K562 (cell line): ENCODE measurements around the gene HMGN2. TPM values are rescaled to one million over a fixed set of nuclear protein-coding genes. Genes with fewer than 3 reads are reported as not detected.
A peak's percentile ranks its signal among the peaks of the same experiment; 100 is the strongest.

Experiments used
- BCL6 ChIP-seq: fragments of 250-450 bp; sonication (Bioruptor Pico); IDR thresholded peaks from 2 replicates; pipeline ENCODE4 v1.4.0; 2020
- HES1 ChIP-seq: fragments of 450-650 bp; IDR thresholded peaks from 2 replicates; pipeline ENCODE4 v1.6.1; 2016; ENCODE audit warnings: low read depth, mild to moderate bottlenecking, moderate library complexity
- NEUROD1 ChIP-seq: fragments of 150-350 bp; IDR thresholded peaks from 2 replicates; pipeline ENCODE4 v1.6.1; 2014; ENCODE audit warnings: borderline replicate concordance, low read length, low read depth; ENCODE audit not compliant: partially characterized antibody
- RREB1 ChIP-seq: fragments of 250-450 bp; sonication (Bioruptor Pico); IDR thresholded peaks from 2 replicates; pipeline ENCODE4 v1.4.0; 2020
- TGIF2 ChIP-seq: sonication (generic); formaldehyde crosslinking; IDR thresholded peaks from 2 replicates; pipeline ENCODE4 v1.8.1; 2022; ENCODE audit warnings: mild to moderate bottlenecking, missing genetic modification reagents, moderate library complexity
- ZBTB40 ChIP-seq, 2 experiments: fragments of 450-650 bp in 1 of 2; sonication (generic) in 1 of 2; formaldehyde crosslinking in 1 of 2; IDR thresholded peaks; 2 replicates each; pipeline versions ENCODE4 v1.7.1 to v1.9.0; 2016 to 2022; ENCODE audit warnings: inconsistent platforms in 1 of 2, mild to moderate bottlenecking in 1 of 2, missing genetic modification reagents in 1 of 2
- ZNF212 ChIP-seq: fragments of 450-650 bp; formaldehyde crosslinking; IDR thresholded peaks from 2 replicates; pipeline ENCODE4 v1.4.0; 2020; ENCODE audit warnings: mild to moderate bottlenecking
- ZNF668 ChIP-seq: fragments of 250-450 bp; sonication (Bioruptor Pico); IDR thresholded peaks from 2 replicates; pipeline ENCODE4 v1.8.0; 2022; ENCODE audit warnings: mild to moderate bottlenecking, inconsistent platforms
- ZNF699 ChIP-seq: fragments of 250-450 bp; sonication (Bioruptor Pico); IDR thresholded peaks from 2 replicates; pipeline ENCODE4 v1.8.0; 2021; ENCODE audit warnings: mild to moderate bottlenecking, moderate library complexity; ENCODE audit not compliant: insufficient replicate concordance
- ZNF778 ChIP-seq: fragments of 450-650 bp; formaldehyde crosslinking; IDR thresholded peaks from 2 replicates; pipeline ENCODE4 v1.4.0; 2020; ENCODE audit warnings: mild to moderate bottlenecking, moderate library complexity
- polyA plus RNA-seq, 8 experiments: library from polyadenylated mRNA; depleted of rRNA in 4 of 8; stranded (reverse) in 5 of 8; unstranded in 3 of 8; fragments of >200 nt; fragmentation: Nextera tagmentation in 2 of 8; fragmentation: Illumina TruSeq in 1 of 8; extraction: Ambion mirVana in 2 of 8; extraction: Trizol in 1 of 8; gene quantifications; 2 replicates each; pipeline versions ENCODE4 v1.2.1 to v1.2.3, GENCODE V29; 2011 to 2014; ENCODE audit warnings: inconsistent platforms in 1 of 8, missing spikeins in 1 of 8
- total RNA-seq, 7 experiments: library from RNA; depleted of rRNA in 6 of 7; stranded (reverse); fragments of >200 nt in 6 of 7; fragmentation: Illumina TruSeq in 2 of 7; extraction: Trizol in 2 of 7; gene quantifications; 2 replicates each; pipeline versions ENCODE4 v1.2.1 to v1.2.3, GENCODE V29; 2011 to 2021; ENCODE audit warnings: low replicate concordance in 1 of 7

Gene HMGN2
- total and polyA plus RNA-seq, 9 of the 15 experiments (the other 6 are each of a cell fraction or from before 2014, with no cell fraction given): 370 to 1,354 (median 965) TPM

GRCh38 chr1:26431979-26432695, 40.1 kb upstream of the HMGN2 start, which contains the start of gene DHDDS (continued):
- TF ChIP-seq NEUROD1 (peak; percentile 65), RREB1 (peak; percentile 70; the same call in 1 of the 2 replicates), ZNF212 (0 out of 2 replicates have a peak, but pooled peaks have one; percentile 59), HES1 (no peak), ZNF668 (CRISPR knock-in tag) (no peak; the same call in 1 of the 2 replicates), ZNF778 (CRISPR knock-in tag) (no peak), ZNF699 (no peak), BCL6 (CRISPR knock-in tag) (no peak), ZBTB40 (IDR thresholded peaks at IDR 0.05) (peak; percentile 72), ZBTB40 (CRISPR knock-in tag; IDR thresholded peaks at IDR 0.05) (no peak), TGIF2 (CRISPR knock-in tag) (no peak)
